ENCODE data around the gene ABLIM2. TPM values are rescaled to one million over a fixed set of nuclear protein-coding genes. Genes with fewer than 3 reads are reported as not detected.

The ABLIM2 gene
- total and polyA plus RNA-seq, 2 of the 13 experiments (the other 11 are each of a cell fraction or from before 2014, with no cell fraction given), result 0.20 to 0.37 TPM

DNA sequence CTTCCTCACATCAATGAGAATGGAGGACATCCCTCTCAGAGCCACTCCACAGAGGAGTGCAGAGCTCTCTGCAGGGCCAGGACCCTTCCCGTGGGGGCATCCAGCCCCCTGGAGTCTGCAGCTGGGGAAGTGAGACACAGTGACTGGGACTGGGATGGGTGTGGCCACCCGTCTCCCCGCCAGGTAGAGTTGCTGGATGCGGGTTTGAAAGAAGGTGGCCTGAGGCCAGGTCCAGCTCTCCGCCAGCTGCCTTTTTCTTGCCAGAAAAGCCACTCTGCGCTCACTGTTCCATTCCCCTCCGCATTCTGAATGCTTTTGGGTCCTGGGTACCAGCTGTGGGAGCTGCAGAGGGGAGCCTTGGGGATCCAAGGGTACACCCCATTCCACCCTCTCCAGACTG lies 82.6 kb downstream of the ABLIM2 start (continued):
- TF ChIP-seq, protein P1, sequence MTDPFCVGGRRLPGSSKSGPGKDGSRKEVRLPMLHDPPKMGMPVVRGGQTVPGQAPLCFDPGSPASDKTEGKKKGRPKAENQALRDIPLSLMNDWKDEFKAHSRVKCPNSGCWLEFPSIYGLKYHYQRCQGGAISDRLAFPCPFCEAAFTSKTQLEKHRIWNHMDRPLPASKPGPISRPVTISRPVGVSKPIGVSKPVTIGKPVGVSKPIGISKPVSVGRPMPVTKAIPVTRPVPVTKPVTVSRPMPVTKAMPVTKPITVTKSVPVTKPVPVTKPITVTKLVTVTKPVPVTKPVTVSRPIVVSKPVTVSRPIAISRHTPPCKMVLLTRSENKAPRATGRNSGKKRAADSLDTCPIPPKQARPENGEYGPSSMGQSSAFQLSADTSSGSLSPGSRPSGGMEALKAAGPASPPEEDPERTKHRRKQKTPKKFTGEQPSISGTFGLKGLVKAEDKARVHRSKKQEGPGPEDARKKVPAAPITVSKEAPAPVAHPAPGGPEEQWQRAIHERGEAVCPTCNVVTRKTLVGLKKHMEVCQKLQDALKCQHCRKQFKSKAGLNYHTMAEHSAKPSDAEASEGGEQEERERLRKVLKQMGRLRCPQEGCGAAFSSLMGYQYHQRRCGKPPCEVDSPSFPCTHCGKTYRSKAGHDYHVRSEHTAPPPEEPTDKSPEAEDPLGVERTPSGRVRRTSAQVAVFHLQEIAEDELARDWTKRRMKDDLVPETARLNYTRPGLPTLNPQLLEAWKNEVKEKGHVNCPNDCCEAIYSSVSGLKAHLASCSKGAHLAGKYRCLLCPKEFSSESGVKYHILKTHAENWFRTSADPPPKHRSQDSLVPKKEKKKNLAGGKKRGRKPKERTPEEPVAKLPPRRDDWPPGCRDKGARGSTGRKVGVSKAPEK (CRISPR knock-in tag; IDR thresholded peaks at IDR 0.05; ENCODE audit: borderline replicate concordance), result no peak
- TF ChIP-seq BCL3 (CRISPR knock-in tag; IDR thresholded peaks at IDR 0.05) (no peak), ZNF878 (CRISPR knock-in tag; IDR thresholded peaks at IDR 0.05) (no peak), THAP9 (CRISPR knock-in tag; IDR thresholded peaks at IDR 0.05; ENCODE audit: borderline replicate concordance) (no peak)

All from HepG2 (cell line).